GM23248 (cell line): ENCODE data around the gene RFNG. TPM values are rescaled to one million over a fixed set of nuclear protein-coding genes. Genes with fewer than 3 reads are reported as not detected.

Experiments
- DNase-seq: peaks from one replicate; pipeline ENCODE4 v3.0.0-alpha.2; 2015
- H2AFZ ChIP-seq: fragments of 200-600 bp; sonication (generic); 2 replicates; pipeline ENCODE4 v1.6.1; 2016; ENCODE audit warnings: antibody characterized with exemption
- H3F3A ChIP-seq: fragments of 200-600 bp; sonication (generic); 2 replicates; pipeline ENCODE4 v1.6.1; 2016; ENCODE audit warnings: mild to moderate bottlenecking, antibody characterized with exemption, mixed run types; ENCODE audit not compliant: insufficient read depth
- H3K27ac ChIP-seq: fragments of 200-600 bp; sonication (generic); 2 replicates; pipeline ENCODE4 v1.5.1; 2016; ENCODE audit warnings: mild to moderate bottlenecking
- H3K27me3 ChIP-seq: fragments of 200-600 bp; sonication (generic); replicated peaks from 2 replicates; pipeline ENCODE4 v1.6.1; 2016; ENCODE audit warnings: mild to moderate bottlenecking; ENCODE audit not compliant: insufficient read depth
- H3K36me3 ChIP-seq: fragments of 200-600 bp; sonication (generic); 2 replicates; pipeline ENCODE4 v1.6.1; 2016; ENCODE audit warnings: low read depth, mild to moderate bottlenecking
- H3K4me1 ChIP-seq: fragments of 200-600 bp; sonication (generic); 2 replicates; pipeline ENCODE4 v1.6.1; 2016; ENCODE audit warnings: mild to moderate bottlenecking; ENCODE audit not compliant: insufficient read depth
- H3K4me2 ChIP-seq: fragments of 200-600 bp; sonication (generic); one replicate; pipeline ENCODE4 v1.6.1; 2016; ENCODE audit warnings: mild to moderate bottlenecking; ENCODE audit not compliant: unreplicated experiment
- H3K4me3 ChIP-seq: fragments of 200-600 bp; sonication (generic); 2 replicates; pipeline ENCODE4 v1.5.1; 2016; ENCODE audit warnings: mild to moderate bottlenecking
- H3K79me2 ChIP-seq: fragments of 200-600 bp; sonication (generic); 2 replicates; pipeline ENCODE4 v1.6.1; 2016; ENCODE audit warnings: mild to moderate bottlenecking; ENCODE audit not compliant: insufficient read depth
- H3K9ac ChIP-seq: fragments of 200-600 bp; sonication (generic); 2 replicates; pipeline ENCODE4 v1.6.1; 2016; ENCODE audit warnings: mild to moderate bottlenecking
- H3K9me2 ChIP-seq: fragments of 200-600 bp; sonication (generic); 2 replicates; pipeline ENCODE4 v1.6.1; 2016; ENCODE audit warnings: mixed run types, mild to moderate bottlenecking, moderate library complexity; ENCODE audit not compliant: insufficient read depth
- H3K9me3 ChIP-seq: fragments of 200-600 bp; sonication (generic); one replicate; pipeline ENCODE4 v1.6.1; 2017; ENCODE audit warnings: low read depth
- H4K20me1 ChIP-seq: fragments of 200-600 bp; sonication (generic); 2 replicates; pipeline ENCODE4 v1.6.0; 2016; ENCODE audit not compliant: insufficient read depth
- EZH2 ChIP-seq: fragments of 200-600 bp; sonication (generic); IDR thresholded peaks from 2 replicates; pipeline ENCODE4 v1.6.1; 2018; ENCODE audit warnings: antibody characterized with exemption, mild to moderate bottlenecking; ENCODE audit not compliant: insufficient read depth, poor library complexity, severe bottlenecking
- EZH2phosphoT487 ChIP-seq: fragments of 200-600 bp; sonication (generic); IDR thresholded peaks from 2 replicates; pipeline ENCODE4 v1.6.1; 2018; ENCODE audit warnings: antibody characterized with exemption, moderate library complexity, mild to moderate bottlenecking, low read depth; ENCODE audit not compliant: insufficient read depth
- WGBS, 2 experiments: methylation state at CpG; one replicate each; pipeline ENCODE4 v1.1.6; 2015 to 2017; ENCODE audit warnings: low lambda C conversion rate in 2 of 2, low coverage in 1 of 2; ENCODE audit errors: missing lambda C conversion rate in 2 of 2; 5-methylcytosine and 5-hydroxymethylcytosine counted together
- in situ Hi-C: fragments of 300-500 bp; cut with MboI; formaldehyde crosslinking; loops from 2 replicates; pipeline ENCODE4 v1.15.0; 2020
- polyA plus RNA-seq: library from polyadenylated mRNA; unstranded; fragments of >200 nt; fragmentation: Nextera tagmentation; extraction: Ambion mirVana; gene quantifications from 2 replicates; pipeline ENCODE4 v1.2.1, GENCODE V29; 2016
- total RNA-seq: library from RNA; depleted of rRNA; stranded (reverse); fragments of >200 nt; shearing (Covaris generic); gene quantifications from 2 replicates; pipeline ENCODE4 v1.2.3, GENCODE V29; 2014

Gene RFNG
- total and polyA plus RNA-seq, 2 experiments from 2014 or later: 11.8 to 59.8 TPM

DNA sequence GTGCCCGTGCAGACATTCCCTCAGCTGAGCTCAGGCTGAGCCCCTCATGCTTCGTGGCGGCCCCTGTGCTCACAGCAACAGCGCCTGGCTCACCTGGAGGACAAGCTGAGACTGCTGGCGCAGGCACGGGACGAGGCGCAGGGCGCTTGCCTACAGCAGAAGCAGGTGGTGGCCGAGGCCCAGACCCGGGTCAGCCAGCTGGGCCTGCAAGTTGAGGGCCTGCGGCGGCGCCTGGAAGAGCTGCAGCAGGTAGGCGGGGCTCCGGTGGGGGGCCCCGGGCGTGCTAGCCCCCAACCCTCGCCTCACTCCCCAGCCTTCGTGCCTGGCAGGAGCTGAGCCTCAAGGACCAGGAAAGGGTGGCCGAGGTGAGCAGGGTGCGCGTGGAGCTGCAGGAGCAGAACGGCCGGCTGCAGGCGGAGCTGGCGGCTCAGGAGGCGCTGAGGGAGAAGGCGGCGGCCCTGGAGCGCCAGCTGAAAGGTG is 21.6 kb downstream of the RFNG start:
- in situ Hi-C loops: no loop called here
- TF ChIP-seq EZH2phosphoT487: no peak
- no peak for TF ChIP-seq EZH2
- no peaks in the 10 kb centered on the region for H3K36me3 ChIP-seq
- no peaks in the 10 kb centered on the region for H3K9me2 ChIP-seq
- no peaks in the 10 kb centered on the region for H3F3A ChIP-seq
- no peaks in the 10 kb centered on the region for H3K27me3 ChIP-seq
- no peak overlapping the region for H3K4me2 ChIP-seq
- H3K79me2 ChIP-seq: no peaks in the 10 kb centered on the region
- H2AFZ ChIP-seq: no peak overlapping the region
- H3K9me3 ChIP-seq: no peaks in the 10 kb centered on the region
- no peak overlapping the region; the same call in 1 of the 2 replicates for H3K4me3 ChIP-seq
- WGBS, 2 experiments: 67 to 71% methylated on average over 30 to 31 of the region's 31 CpGs
- no peak overlapping the region for H3K27ac ChIP-seq
- no peak overlapping the region for H3K9ac ChIP-seq
- DNase-seq: no peak
- H4K20me1 ChIP-seq: no peaks in the 10 kb centered on the region
- no peaks in the 10 kb centered on the region for H3K4me1 ChIP-seq

DNA sequence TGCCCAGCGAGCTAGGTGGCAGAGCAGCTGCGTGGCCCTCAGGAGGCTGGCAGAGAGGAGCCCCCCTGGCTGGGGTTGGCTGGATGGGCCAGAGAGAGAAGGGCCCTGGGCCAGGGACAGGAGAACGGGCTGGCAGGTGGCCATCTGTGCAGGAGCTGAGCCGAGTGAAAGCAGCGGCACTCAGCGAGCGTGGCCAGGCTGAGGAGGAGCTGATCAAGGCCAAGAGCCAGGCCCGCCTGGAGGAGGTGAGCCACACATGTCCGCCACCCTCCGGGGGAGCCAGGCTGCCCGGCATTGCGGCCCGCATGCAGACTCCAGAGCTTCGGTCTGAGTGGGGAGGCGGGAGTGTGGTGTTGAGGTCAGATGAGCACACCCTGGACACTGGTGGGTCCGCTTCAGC is 22.2 kb downstream of the RFNG start:
- 92 to 96% methylated on average over 16 of the region's 16 CpGs for WGBS, 2 experiments

DNA sequence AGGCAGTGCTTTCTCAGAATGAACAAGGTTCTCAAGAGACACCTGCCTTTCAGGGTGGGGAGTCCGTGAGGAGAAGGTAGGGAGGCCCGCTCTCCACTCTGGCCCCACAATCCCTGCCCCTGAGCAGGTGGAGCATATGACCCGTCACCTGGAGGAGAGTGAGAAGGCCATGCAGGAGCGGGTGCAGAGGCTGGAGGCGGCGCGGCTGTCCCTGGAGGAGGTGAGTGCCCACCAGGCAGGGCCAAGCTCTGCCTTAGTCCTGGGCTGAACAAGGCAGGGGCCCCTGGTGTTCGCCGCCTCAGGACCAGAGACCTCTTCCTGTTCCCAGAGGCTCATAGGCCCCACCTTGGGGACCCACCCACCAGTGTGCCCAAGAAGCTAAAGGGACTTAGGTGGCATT is 22.6 kb downstream of the RFNG start:
- H2AFZ ChIP-seq: no peak overlapping the region
- no peak for DNase-seq
- H3K4me1 ChIP-seq: peaks cover 2% of the 10 kb centered on the region; the same call in 1 of the 2 replicates
- no peaks in the 10 kb centered on the region for H3K36me3 ChIP-seq
- no peak overlapping the region for H3K9ac ChIP-seq
- WGBS, 2 experiments: 96 to 100% methylated on average over 9 of the region's 9 CpGs
- no peaks in the 10 kb centered on the region for H3K9me3 ChIP-seq
- H4K20me1 ChIP-seq: no peaks in the 10 kb centered on the region
- no peaks in the 10 kb centered on the region for H3K79me2 ChIP-seq
- H3K27ac ChIP-seq: no peak overlapping the region
- H3K4me3 ChIP-seq: no peak overlapping the region
- no peaks in the 10 kb centered on the region for H3F3A ChIP-seq
- no peaks in the 10 kb centered on the region for H3K9me2 ChIP-seq
- no peak for TF ChIP-seq EZH2
- TF ChIP-seq EZH2phosphoT487: no peak
- H3K4me2 ChIP-seq: no peak overlapping the region
- in situ Hi-C loops: no loop called here
- H3K27me3 ChIP-seq: no peaks in the 10 kb centered on the region

More for the DNA sequence above, 22.2 kb downstream of the RFNG start:
- Histone ChIP-seq H4K20me1 (no peaks in the 10 kb centered on the region), H3K4me2 (no peak overlapping the region), H3K9me3 (no peaks in the 10 kb centered on the region), H3K9me2 (no peaks in the 10 kb centered on the region), H2AFZ (no peak overlapping the region), H3K4me3 (no peak overlapping the region), H3K9ac (no peak overlapping the region), H3K36me3 (no peaks in the 10 kb centered on the region), H3K27ac (no peak overlapping the region), H3K79me2 (no peaks in the 10 kb centered on the region), H3K4me1 (no peaks in the 10 kb centered on the region), H3F3A (no peaks in the 10 kb centered on the region), H3K27me3 (no peaks in the 10 kb centered on the region)
- no peak for DNase-seq
- no peak for TF ChIP-seq EZH2phosphoT487
- no peak for TF ChIP-seq EZH2
- in situ Hi-C loops: no loop called here

DNA sequence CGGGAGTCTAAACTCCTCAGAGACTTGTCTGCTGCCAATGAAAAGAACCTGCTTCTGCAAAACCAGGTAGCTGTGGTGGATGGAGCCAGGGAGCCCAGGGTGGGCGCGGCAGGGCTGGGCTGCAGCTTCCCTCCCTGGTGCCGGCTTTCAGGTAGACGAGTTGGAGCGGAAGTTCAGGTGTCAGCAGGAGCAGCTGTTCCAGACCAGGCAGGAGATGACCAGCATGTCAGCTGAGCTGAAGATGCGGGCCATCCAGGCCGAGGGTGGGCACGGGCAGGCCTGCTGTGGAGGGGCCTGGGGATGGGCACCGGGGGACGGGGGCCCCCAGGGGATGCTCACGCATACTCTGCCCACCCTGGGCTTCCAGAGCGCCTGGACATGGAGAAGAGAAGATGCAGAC is 23.4 kb downstream of the RFNG start:
- Histone ChIP-seq H3K4me1 (peaks cover 5% of the 10 kb centered on the region; the same call in 1 of the 2 replicates), H3K4me3 (no peak overlapping the region), H3K9ac (no peak overlapping the region), H3K36me3 (no peaks in the 10 kb centered on the region), H3K27me3 (no peaks in the 10 kb centered on the region), H3F3A (no peaks in the 10 kb centered on the region), H4K20me1 (no peaks in the 10 kb centered on the region), H2AFZ (no peak overlapping the region), H3K4me2 (no peak overlapping the region), H3K27ac (no peak overlapping the region), H3K79me2 (no peaks in the 10 kb centered on the region), H3K9me2 (no peaks in the 10 kb centered on the region), H3K9me3 (no peaks in the 10 kb centered on the region)
- TF ChIP-seq EZH2 (no peak), EZH2phosphoT487 (no peak)
- 91 to 93% methylated on average over 10 to 13 of the region's 13 CpGs for WGBS, 2 experiments
- in situ Hi-C loops: no loop called here
- no peak for DNase-seq
